HG03108 (cell line): Measurements from ENCODE around the gene RAPSN.

Experiments used
- ATAC-seq: cut with Tn5 transposase; IDR thresholded peaks from one replicate; pipeline ENCODE4 v1.9.1; 2021; ENCODE audit warnings: moderate library complexity; ENCODE audit not compliant: unreplicated experiment

The RAPSN gene

DNA sequence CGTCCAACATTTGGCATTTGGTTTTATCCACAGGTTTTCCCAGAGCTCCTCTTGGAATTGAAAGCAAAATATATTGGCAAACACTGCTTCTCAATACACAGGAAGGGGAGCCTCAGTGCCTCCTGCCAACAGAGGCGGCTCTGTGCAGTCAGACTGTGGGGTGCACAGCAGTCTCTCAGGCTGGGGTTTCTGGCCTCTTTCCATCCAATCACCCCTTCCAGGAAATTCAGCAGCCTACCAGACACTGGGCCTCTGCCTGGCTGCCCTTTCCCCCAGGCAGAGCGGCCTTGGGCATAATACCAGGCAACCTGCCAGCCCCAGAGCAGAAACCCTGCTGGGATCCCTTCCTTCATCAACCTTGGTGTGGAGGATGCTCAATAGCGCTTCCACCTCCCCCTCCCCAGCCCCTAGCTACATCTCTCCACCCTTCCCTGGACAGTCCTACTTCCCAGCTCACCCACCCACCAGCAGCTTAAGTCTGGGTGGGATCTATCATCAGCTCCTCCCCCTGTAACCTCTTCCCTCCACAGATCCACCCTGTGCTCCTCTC lies 17.8 kb upstream of the RAPSN start:
- ATAC-seq = no peak

DNA sequence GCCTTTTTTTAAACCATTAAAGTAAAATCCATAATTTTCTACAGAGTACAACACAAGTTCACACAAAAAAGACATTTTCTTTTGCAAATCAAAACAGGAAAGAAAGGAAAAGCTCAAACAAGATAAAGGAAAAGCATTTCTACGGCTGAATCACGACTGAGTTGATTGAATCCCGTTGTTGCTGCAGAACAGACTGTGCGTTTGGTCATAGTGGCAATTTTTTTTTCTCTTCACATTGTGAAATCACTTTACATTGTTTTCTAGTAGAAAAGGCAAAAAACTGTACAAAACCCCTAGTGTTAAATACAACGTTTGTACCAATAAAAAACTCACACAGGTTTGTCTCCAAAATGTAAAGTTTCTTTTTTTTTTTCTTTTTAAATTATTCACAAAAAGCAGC lies 17.3 kb upstream of the RAPSN start:
- ATAC-seq = no peak

- ATAC-seq = no peak
Measured at GRCh38 chr11:47464483-47464882, 15.5 kb upstream of the RAPSN start.

- ATAC-seq = no peak
Measured at GRCh38 chr11:47461876-47462275, 12.9 kb upstream of the RAPSN start.

DNA sequence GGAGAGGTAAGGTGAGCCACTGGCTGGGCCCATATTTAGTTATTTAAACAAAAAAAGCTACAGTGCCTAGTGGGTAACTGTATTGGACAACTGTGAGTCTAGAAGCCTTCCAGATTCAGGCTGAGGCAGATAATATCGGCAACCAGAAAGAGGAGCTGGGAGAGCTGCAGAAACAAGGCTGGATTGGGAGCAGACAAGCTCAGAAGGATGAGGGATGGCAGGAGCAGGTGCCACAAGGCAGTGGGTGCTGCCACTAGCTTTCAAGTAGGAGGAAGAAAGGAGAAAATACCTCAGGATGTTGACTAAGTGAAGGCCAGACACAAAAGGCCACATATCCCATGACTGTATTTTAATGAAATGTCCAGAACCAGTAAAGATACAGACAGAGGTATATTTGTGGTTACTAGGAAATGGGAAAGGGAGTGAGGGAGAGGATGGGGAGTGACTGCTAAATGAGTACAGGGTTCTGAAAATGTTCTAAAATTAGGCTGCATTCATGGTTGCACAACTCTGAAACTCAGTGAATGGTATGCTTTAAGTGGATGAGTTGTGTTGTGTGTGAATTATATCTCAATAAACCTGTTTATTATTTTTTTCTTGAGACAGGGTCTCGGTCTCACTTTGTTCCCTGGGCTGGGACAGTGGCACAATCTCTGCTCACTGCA lies 11.8 kb upstream of the RAPSN start:
- no peak for ATAC-seq

DNA sequence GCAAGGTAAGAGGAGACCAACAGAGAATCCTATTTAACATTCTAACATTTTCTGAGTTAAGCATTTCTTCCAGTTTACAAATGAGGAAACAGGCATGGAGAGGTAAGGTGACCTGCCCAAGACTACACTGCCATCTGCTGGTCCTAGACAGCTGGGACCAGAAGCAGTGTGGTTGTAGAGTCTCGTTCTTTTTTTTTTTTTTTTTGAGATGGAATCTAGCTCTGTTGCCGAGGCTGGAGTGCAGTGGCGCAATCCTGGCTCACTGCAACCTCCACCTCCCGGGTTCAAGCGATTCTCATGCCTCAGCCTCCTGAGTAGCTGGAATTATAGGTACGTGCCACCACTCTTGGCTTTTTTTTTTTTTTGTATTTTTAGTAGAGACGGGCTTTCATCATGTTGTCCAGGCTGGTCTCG lies 5.3 kb upstream of the RAPSN start:
- peak; percentile 69 for ATAC-seq

DNA sequence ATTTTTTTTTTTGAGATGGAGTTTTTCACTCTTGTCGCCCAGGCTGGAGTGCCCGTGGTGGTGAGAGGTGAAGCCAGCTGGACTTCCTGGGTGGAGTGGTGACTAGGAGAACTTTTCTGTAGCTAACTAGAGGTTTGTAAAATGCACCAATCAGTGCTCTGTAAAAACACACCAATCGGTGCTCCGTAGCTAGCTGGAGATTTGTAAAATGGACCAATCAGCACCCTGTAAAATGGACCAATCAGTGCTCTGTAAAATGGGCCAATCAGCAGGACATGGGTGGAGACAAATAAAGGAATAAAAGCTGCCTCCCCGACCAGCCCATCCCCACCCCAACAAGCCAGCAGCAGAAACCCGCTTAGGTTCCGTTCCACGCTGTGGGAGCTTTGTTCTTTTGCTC lies 4.4 kb upstream of the RAPSN start:
- ATAC-seq = no peak

GRCh38 chr11:47451990-47452389 lies 3.1 kb upstream of the RAPSN start:
- ATAC-seq = no peak

GRCh38 chr11:47451436-47451835 lies 2.5 kb upstream of the RAPSN start:
- ATAC-seq = no peak

GRCh38 chr11:47449541-47449940 lies 605 bp upstream of the RAPSN start:
- no peak for ATAC-seq

- ATAC-seq = no peak
Measured at GRCh38 chr11:47447906-47448305, 1.0 kb downstream of the RAPSN start.

DNA sequence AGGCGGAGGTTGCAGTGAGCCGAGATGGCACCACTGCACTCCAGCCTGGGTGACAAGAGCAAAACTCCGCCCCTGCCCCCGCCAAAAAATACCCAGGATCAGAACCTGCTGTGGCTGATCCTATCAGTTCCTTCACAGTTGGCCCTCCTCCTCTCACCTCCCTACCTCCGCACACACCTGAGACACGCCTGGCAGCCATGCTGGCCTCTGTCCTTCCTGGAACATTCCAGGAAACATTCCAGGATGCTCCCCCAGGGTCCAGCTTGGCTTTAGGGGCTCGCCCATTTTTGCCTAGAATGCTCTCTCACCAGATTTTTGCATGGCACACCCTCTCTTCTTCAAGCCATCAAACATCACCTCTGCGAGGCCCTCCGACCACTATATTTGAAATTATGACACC lies 2.1 kb downstream of the RAPSN start:
- no peak for ATAC-seq

DNA sequence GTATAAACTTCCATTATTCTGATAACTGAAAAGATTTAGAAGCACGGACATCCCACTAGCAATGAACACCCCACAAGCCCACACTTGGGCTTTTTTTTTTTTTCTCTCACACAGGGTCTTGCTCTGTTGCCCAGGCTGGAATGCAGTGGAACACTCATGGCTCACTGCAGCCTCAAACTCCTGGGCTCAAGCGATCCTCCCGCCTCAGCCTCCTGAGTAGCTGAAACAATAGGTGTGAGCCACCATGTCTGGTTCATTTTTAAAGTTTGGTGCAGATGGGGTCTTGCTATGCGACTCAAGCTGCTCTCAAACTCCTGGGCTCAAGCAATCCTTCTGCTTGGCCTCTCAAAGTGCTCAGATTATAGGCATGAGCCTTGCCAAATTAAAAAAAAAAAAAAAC lies 3.1 kb downstream of the RAPSN start:
- ATAC-seq = no peak

DNA sequence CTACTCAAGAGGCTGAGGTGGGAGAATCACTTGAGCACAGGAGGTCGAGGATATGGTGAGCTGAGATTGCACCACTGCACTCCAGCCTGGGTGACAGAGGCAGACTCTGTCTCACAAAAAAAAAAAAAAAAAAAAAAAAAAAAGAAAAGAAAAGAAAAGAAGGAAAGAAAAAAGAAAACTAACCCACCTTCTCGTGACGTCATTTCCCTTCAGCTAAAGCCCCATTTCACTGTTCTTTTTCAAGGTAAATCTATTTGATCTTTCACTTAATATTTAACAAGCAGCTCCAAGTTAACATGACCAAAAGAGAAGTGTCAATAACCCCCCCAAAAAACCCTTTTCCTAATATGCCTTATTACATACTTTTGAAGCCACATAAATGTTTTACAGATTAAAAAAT lies 5.1 kb downstream of the RAPSN start:
- no peak for ATAC-seq

GRCh38 chr11:47443028-47443700 lies 5.8 kb downstream of the RAPSN start:
- ATAC-seq = no peak

GRCh38 chr11:47442514-47442913 lies 6.4 kb downstream of the RAPSN start:
- ATAC-seq = no peak

DNA sequence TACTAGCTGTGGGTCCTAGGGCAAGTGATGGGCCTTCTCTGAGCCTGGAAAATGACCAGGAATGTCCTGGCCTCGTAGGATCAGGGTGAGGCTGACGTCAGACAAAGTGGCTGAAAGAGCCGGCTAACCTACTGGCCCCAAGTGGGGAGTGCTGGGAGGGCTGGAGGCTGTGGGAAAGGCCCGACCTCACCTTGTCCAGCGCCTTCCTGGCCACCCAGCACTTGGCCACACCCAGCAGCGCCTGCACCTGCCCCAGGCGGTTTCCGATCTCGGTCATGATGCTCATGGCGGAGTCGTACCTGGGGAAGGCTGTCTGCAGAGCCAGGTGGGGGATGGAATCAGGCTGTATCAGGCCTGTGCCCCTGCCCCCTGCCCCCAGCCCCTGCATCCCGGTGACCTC lies 7.5 kb downstream of the RAPSN start:
- no peak for ATAC-seq

GRCh38 chr11:47440054-47440476 lies 8.9 kb downstream of the RAPSN start:
- no peak for ATAC-seq

DNA sequence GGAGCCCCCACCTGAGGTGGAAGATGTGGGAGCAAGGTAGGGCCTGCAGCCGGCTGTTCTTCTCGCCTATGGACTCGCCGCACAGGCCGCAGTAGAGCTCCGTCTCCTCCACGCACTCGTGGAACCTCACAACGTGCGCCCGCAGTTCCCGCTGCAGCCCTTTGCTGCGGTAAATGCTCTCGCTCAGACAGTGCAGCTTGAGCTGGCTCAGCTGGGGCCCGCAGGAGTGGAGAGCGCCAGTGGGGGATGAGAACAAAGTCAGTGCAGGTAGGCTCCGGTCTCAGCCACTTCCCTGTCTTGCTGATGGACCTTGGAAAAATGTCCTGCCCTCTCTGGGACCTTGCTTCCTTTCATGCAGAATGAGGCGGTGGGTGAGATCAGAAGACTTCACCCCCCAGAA lies 10.2 kb downstream of the RAPSN start:
- no peak for ATAC-seq

DNA sequence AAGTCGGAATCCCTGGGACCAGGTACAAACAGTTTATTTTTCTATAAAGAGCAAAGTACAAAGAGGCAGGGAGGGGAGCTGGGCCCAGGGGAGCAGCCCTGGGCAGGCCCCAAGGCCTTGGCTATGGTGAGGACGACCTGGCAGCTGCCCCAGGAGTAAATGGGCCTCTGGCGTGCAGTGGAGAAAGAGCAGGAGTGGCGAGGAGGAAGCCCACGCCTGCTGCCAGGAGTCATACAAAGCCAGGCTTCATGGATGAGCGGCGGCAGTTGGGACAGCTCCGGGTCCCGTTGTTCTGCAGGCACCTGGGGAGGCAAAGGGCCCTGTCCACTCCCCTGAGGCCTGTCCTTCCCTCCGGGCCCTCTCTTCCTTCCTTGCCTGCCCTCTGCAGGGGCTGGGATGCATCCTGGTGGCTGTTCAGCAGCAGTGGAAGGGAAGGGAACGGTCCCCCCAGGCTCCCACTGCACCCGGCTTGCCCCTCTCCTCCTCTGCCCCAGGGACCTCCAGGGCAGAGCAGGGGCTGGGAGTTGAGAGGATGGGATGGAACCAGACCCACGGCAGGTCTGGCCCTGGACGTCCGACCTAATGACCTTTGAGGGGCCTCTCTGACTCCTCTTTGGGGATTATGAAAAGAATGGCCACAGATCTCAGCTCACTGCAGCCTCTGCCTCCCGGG lies 11.1 kb downstream of the RAPSN start:
- no peak for ATAC-seq

- no peak for ATAC-seq
Measured at GRCh38 chr11:47437218-47437745, 11.7 kb downstream of the RAPSN start.

- ATAC-seq = no peak
Measured at GRCh38 chr11:47436726-47437125, 12.2 kb downstream of the RAPSN start.
